ENCODE results near the gene SCUBE3.

Gene SCUBE3

DNA sequence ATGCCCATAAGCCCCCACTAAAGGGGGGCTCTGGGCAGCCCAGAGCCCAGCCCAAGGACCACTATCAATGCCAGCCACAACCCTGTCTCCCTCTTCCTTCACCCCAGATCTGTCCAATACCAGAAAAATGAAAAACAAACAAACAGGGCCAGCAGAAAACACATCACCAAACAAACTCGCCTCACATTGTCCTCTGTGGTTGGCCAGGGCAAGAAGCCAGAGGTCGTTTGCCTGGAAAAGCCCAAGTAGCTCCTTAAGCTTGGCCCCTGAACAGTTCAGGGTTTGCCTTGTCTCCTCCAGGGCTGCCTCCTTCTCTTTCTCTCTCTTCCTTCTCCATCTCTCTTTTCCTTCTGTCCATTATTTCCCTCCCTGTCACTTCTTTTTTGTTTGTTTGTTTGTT lies 10.1 kb upstream of the SCUBE3 start:
- DNase-seq (ENCODE audit: extremely low read depth, low read depth): no peak
- TF ChIP-seq, protein P1, sequence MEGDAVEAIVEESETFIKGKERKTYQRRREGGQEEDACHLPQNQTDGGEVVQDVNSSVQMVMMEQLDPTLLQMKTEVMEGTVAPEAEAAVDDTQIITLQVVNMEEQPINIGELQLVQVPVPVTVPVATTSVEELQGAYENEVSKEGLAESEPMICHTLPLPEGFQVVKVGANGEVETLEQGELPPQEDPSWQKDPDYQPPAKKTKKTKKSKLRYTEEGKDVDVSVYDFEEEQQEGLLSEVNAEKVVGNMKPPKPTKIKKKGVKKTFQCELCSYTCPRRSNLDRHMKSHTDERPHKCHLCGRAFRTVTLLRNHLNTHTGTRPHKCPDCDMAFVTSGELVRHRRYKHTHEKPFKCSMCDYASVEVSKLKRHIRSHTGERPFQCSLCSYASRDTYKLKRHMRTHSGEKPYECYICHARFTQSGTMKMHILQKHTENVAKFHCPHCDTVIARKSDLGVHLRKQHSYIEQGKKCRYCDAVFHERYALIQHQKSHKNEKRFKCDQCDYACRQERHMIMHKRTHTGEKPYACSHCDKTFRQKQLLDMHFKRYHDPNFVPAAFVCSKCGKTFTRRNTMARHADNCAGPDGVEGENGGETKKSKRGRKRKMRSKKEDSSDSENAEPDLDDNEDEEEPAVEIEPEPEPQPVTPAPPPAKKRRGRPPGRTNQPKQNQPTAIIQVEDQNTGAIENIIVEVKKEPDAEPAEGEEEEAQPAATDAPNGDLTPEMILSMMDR (IDR thresholded peaks at IDR 0.05; ENCODE audit: low read depth, low read length, missing control alignments): no peak
- H3K4me3 ChIP-seq (replicated peaks; ENCODE audit: low read depth, low read length): no peak overlapping the region

DNA sequence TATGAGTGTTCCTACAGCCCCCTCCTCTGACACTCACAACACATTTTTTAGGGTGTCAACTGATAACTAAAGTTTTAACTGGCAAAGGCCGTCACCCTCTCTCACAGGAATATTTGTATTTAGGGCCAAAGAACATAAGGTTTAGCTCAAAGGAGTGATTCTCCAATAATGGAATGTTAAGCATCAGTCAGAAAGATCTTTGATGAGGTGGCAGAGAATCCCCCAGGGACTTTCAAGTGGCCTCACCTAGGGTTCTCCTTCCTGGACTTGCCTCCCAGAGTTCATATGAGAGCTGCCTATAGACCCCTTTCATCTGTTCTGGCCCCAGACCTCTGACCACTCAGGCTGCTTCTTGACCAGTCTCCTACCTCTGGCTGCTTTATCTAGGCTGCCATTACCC lies 7.4 kb upstream of the SCUBE3 start:
- DNase-seq (ENCODE audit: extremely low read depth, low read depth): no peak
- TF ChIP-seq, protein P1 (IDR thresholded peaks at IDR 0.05; ENCODE audit: low read depth, low read length, missing control alignments): no peak
- no peak overlapping the region for H3K4me3 ChIP-seq (replicated peaks; ENCODE audit: low read depth, low read length)

DNA sequence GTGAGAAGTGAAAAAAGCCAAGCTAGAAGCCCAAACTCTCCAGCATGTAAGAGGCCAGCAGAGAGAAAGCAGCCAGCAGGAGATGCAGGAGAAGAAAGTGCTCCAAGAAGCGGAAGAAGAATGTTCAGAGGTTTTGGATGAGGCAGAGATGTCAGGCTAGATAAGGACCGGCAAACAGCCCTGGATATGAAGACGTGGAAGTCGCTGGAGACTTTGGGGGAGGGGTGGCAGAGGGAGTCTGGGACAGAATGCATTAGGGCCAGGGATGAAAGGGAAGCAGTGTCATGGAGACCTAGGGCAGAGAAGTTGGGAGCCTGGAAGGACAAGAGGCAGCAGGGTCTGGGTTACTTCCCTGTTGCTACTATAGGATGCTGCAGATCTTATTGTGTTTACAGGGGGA lies 5.3 kb upstream of the SCUBE3 start:
- H3K4me3 ChIP-seq (replicated peaks; ENCODE audit: low read depth, low read length): no peak overlapping the region
- TF ChIP-seq, protein P1 (IDR thresholded peaks at IDR 0.05; ENCODE audit: low read depth, low read length, missing control alignments): no peak
- no peak for DNase-seq (ENCODE audit: extremely low read depth, low read depth)

DNA sequence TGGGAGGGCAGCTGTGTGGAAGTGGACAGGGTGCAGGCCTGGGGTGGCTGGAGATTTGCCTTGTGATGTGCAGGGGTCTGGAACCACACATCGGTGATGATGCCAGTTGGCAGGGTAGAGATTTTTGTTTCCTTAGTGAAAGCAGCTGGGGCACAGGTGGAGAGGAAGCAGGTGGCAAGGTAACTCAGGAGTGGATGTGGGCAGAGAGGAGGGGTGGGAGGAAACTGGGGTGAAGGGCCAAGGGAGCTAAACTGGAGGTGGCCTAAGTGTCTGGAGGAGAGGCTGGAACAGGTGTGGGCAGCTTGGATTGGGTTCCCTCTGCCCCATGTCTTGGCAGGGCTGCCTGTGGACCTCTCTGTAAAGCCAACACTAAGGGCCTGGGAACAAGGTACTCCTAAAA lies 4.7 kb upstream of the SCUBE3 start:
- TF ChIP-seq, protein P1 (IDR thresholded peaks at IDR 0.05; ENCODE audit: low read depth, low read length, missing control alignments): no peak

DNA sequence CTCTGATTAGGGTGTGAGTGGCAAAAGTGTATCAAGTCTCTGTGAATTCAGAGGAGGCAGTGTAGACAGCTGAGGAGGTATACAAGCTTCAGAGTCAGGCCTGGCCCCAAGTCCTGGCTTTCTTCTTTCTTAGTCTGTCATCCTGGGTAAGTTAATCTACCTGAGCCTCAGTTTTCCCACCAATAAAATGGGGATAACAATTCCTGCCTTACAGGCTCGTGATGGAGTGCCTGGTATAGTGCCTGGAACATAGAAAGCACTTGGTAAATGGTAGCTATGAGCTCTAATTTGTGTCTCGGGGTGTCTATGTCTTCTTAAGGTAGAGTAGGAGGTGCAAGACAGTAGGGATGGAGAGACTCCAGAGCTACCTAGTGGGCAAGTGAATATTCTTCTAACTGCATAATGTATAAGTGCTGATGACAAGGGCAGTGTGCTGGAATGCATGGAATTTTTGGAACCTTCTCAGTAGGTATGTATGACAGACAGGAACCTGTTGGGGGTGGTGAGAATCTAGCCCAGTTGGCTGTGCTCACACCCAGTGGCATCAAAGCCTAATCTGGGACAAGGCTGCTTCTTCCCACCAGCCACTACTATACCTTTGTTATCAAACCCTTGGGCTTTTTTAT lies 4.0 kb upstream of the SCUBE3 start:
- no peak for DNase-seq (ENCODE audit: extremely low read depth, low read depth)
- H3K4me3 ChIP-seq (replicated peaks; ENCODE audit: low read depth, low read length): no peak overlapping the region
- TF ChIP-seq, protein P1 (IDR thresholded peaks at IDR 0.05; ENCODE audit: low read depth, low read length, missing control alignments): no peak

More for the DNA sequence above, 4.7 kb upstream of the SCUBE3 start:
- no peak for DNase-seq (ENCODE audit: extremely low read depth, low read depth)
- H3K4me3 ChIP-seq (replicated peaks; ENCODE audit: low read depth, low read length): no peak overlapping the region

DNA sequence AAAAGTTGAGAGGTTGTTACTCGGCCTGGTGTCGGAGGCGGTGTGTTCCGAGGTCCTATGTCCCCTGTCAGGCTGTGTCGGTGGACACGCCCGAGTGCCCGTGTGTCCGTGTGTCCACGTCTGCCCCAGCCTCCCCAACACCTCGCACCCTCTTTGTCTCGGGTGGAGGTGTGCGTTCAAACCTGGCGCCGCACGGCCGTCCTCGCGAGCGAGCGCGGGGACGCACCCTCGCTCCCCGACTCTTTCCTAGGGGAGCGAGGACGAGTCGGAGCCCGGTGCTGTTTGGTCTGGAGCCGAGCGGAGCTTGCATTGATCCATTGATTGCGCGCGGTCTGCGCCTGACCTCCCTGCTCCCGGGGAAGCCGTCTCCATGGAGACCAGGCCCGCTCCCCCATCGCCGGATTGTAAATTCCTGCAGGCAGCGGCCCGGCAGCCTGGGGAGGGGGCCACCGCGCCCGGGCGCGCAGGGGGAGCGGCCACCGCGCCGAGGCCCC lies 411 bp upstream of the SCUBE3 start:
- DNase-seq (ENCODE audit: extremely low read depth, low read depth): no peak
- TF ChIP-seq, protein P1 (IDR thresholded peaks at IDR 0.05; ENCODE audit: low read depth, low read length, missing control alignments): no peak
- H3K4me3 ChIP-seq (replicated peaks; ENCODE audit: low read depth, low read length): peak overlapping the region; percentile 47

Measured in HFF-Myc (cell line).